H1 (cell line): ENCODE results near the gene SLC1A3.

Experiments used
- CEBPB ChIP-seq: IDR thresholded peaks from 2 replicates; pipeline ENCODE4 v1.6.1; 2012; ENCODE audit warnings: low read depth, low read length
- EGR1 ChIP-seq: IDR thresholded peaks from 2 replicates; pipeline ENCODE4 v1.6.1; 2011; ENCODE audit warnings: low read depth, low read length, borderline replicate concordance
- JUN ChIP-seq: IDR thresholded peaks from 2 replicates; pipeline ENCODE4 v1.6.1; 2011; ENCODE audit warnings: low read depth, mild to moderate bottlenecking, improper control_type of control experiment, low read length
- PHF8 ChIP-seq: fragments of 200-600 bp; sonication (generic); conservative IDR thresholded peaks from 2 replicates; pipeline ENCODE4 v1.7.1; 2012; ENCODE audit warnings: low read depth, mild to moderate bottlenecking, inconsistent platforms, low read length, moderate library complexity
- POLR2A ChIP-seq, 2 experiments: IDR thresholded peaks; 1 replicate in 1 of 2; 2 replicates in 1 of 2; pipeline ENCODE4 v1.6.1; 2011; ENCODE audit warnings: low read depth in 2 of 2, low read length in 2 of 2, mild to moderate bottlenecking in 2 of 2; ENCODE audit errors: control extremely low read depth in 1 of 2
- POLR2AphosphoS5 ChIP-seq: IDR thresholded peaks from 2 replicates; pipeline ENCODE4 v1.6.1; 2011; ENCODE audit warnings: low read depth, low read length
- RAD21 ChIP-seq, 2 experiments: IDR thresholded peaks in 1 of 2; conservative IDR thresholded peaks in 1 of 2; 2 replicates each; pipeline ENCODE4 v1.6.1; 2011; ENCODE audit warnings: low read depth in 2 of 2, low read length in 2 of 2, improper control_type of control experiment in 1 of 2, inconsistent platforms in 1 of 2, mild to moderate bottlenecking in 1 of 2, moderate library complexity in 1 of 2
- RFX5 ChIP-seq: IDR thresholded peaks from 2 replicates; pipeline ENCODE4 v1.6.1; 2011; ENCODE audit warnings: low read depth, low read length, improper control_type of control experiment, borderline replicate concordance
- TAF1 ChIP-seq: IDR thresholded peaks from 2 replicates; pipeline ENCODE4 v1.6.1; 2011; ENCODE audit warnings: mild to moderate bottlenecking, low read depth, low read length
- TF ChIP-seq, protein P1 (sequence below), 3 experiments: IDR thresholded peaks; 1 replicate in 2 of 3; 2 replicates in 1 of 3; pipeline versions ENCODE4 v1.5.1 to v1.6.1; 2011; ENCODE audit warnings: low read length in 3 of 3, mild to moderate bottlenecking in 3 of 3, inconsistent platforms in 2 of 3, low read depth in 1 of 3, moderate library complexity in 1 of 3; ENCODE audit not compliant: insufficient read depth in 1 of 3; ENCODE audit errors: control extremely low read depth in 1 of 3
- TF ChIP-seq, protein P2 (sequence below): IDR thresholded peaks from 2 replicates; pipeline ENCODE4 v1.6.1; 2012; ENCODE audit warnings: inconsistent platforms
- TF ChIP-seq, protein P3 (sequence below): IDR thresholded peaks from 2 replicates; pipeline ENCODE4 v1.6.1; 2012; ENCODE audit warnings: inconsistent platforms

DNA sequence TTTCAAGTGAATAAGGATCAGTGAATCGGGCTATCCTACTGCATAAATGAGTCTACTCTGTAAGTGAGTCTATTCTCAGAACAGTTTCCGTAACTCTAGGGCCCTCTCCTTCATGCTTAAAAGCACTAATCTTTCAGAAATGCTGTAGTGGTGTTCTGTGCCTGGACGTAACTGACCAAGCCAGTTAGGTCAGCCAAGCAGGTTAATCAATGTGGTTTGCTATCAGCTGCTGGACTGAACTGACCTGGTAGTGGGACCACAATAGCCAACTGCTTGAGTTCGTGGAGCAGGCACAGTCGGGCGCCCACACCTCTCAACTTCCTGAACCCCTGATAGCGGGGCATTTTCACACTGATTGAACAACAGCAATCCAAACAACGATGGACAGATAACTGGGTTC, 6.8 kb downstream of the SLC1A3 start:
- TF ChIP-seq JUN = no peak
- TF ChIP-seq POLR2AphosphoS5 = no peak
- TF ChIP-seq, protein P1, sequence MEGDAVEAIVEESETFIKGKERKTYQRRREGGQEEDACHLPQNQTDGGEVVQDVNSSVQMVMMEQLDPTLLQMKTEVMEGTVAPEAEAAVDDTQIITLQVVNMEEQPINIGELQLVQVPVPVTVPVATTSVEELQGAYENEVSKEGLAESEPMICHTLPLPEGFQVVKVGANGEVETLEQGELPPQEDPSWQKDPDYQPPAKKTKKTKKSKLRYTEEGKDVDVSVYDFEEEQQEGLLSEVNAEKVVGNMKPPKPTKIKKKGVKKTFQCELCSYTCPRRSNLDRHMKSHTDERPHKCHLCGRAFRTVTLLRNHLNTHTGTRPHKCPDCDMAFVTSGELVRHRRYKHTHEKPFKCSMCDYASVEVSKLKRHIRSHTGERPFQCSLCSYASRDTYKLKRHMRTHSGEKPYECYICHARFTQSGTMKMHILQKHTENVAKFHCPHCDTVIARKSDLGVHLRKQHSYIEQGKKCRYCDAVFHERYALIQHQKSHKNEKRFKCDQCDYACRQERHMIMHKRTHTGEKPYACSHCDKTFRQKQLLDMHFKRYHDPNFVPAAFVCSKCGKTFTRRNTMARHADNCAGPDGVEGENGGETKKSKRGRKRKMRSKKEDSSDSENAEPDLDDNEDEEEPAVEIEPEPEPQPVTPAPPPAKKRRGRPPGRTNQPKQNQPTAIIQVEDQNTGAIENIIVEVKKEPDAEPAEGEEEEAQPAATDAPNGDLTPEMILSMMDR (IDR thresholded peaks at IDR 0.05; ENCODE audit: control extremely low read depth in 1 of 3, insufficient read depth in 1 of 3, low read depth in 1 of 3, low read length in 3 of 3) = no peak
- no peak for TF ChIP-seq CEBPB
- TF ChIP-seq PHF8 = no peak
- TF ChIP-seq TAF1 = no peak
- no peak for TF ChIP-seq EGR1
- TF ChIP-seq, protein P2, sequence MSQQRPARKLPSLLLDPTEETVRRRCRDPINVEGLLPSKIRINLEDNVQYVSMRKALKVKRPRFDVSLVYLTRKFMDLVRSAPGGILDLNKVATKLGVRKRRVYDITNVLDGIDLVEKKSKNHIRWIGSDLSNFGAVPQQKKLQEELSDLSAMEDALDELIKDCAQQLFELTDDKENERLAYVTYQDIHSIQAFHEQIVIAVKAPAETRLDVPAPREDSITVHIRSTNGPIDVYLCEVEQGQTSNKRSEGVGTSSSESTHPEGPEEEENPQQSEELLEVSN = no peak
- no peak for TF ChIP-seq POLR2A (IDR thresholded peaks at IDR 0.05; ENCODE audit: control extremely low read depth in 1 of 2, low read depth in 2 of 2, low read length in 2 of 2)
- TF ChIP-seq RFX5 = no peak
- TF ChIP-seq RAD21 (IDR thresholded peaks at IDR 0.05 in 1 of 2, conservative IDR thresholded peaks at IDR 0.05 in 1 of 2; ENCODE audit: low read depth in 2 of 2, low read length in 2 of 2) = no peak
- TF ChIP-seq, protein P3, sequence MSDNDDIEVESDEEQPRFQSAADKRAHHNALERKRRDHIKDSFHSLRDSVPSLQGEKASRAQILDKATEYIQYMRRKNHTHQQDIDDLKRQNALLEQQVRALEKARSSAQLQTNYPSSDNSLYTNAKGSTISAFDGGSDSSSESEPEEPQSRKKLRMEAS = no peak
